Hepatocyte (in vitro differentiated cells): ENCODE results near the gene LRRC41. TPM values are rescaled to one million over a fixed set of nuclear protein-coding genes. Genes with fewer than 3 reads are reported as not detected.
A peak's percentile ranks its signal among the peaks of the same experiment; 100 is the strongest.
"Not testable (repeated sequence)": the region's sequence is repeated elsewhere in the genome, so short reads cannot be mapped to it uniquely, and the experiment has no call there.

Experiments
- DNase-seq: peaks from one replicate; pipeline ENCODE4 v3.0.0-alpha.2; 2016; ENCODE audit warnings: low spot score
- H2AFZ ChIP-seq: fragments of 200-600 bp; sonication (generic); 2 replicates; pipeline ENCODE4 v1.6.0; 2016; ENCODE audit warnings: antibody characterized with exemption, mild to moderate bottlenecking
- H3K27ac ChIP-seq: fragments of 200-600 bp; sonication (generic); 2 replicates; pipeline ENCODE4 v1.5.1; 2016; ENCODE audit warnings: mild to moderate bottlenecking
- H3K27me3 ChIP-seq: fragments of 200-600 bp; sonication (generic); 2 replicates; pipeline ENCODE4 v1.6.1; 2016
- H3K36me3 ChIP-seq: fragments of 200-600 bp; sonication (generic); replicated peaks from 2 replicates; pipeline ENCODE4 v1.5.1; 2016; ENCODE audit warnings: low read depth; ENCODE audit not compliant: insufficient read depth
- H3K4me1 ChIP-seq: fragments of 200-600 bp; sonication (generic); 2 replicates; pipeline ENCODE4 v1.5.1; 2016; ENCODE audit warnings: mild to moderate bottlenecking, moderate library complexity; ENCODE audit not compliant: insufficient read depth
- H3K4me2 ChIP-seq: fragments of 200-600 bp; sonication (generic); 2 replicates; pipeline ENCODE4 v1.6.0; 2016
- H3K4me3 ChIP-seq: fragments of 200-600 bp; sonication (generic); 2 replicates; pipeline ENCODE4 v1.5.1; 2016; ENCODE audit warnings: mild to moderate bottlenecking
- H3K79me2 ChIP-seq: fragments of 200-600 bp; sonication (generic); 2 replicates; pipeline ENCODE4 v1.6.0; 2017; ENCODE audit warnings: mild to moderate bottlenecking
- H3K9me2 ChIP-seq: fragments of 200-600 bp; sonication (generic); replicated peaks from 2 replicates; pipeline ENCODE4 v1.6.0; 2017; ENCODE audit warnings: mild to moderate bottlenecking; ENCODE audit not compliant: insufficient read depth
- H3K9me3 ChIP-seq: fragments of 200-600 bp; sonication (generic); 2 replicates; pipeline ENCODE4 v1.5.1; 2016; ENCODE audit warnings: low read depth, mild to moderate bottlenecking
- H4K20me1 ChIP-seq: fragments of 200-600 bp; sonication (generic); 2 replicates; pipeline ENCODE4 v1.6.0; 2016; ENCODE audit warnings: mild to moderate bottlenecking; ENCODE audit not compliant: insufficient read depth, poor library complexity, severe bottlenecking
- EZH2 ChIP-seq: fragments of 200-600 bp; sonication (generic); IDR thresholded peaks from 2 replicates; pipeline ENCODE4 v1.6.1; 2016; ENCODE audit warnings: antibody characterized with exemption, mild to moderate bottlenecking, borderline replicate concordance
- EZH2phosphoT487 ChIP-seq: fragments of 200-600 bp; sonication (generic); IDR thresholded peaks from one replicate; pipeline ENCODE4 v1.6.1; 2018; ENCODE audit warnings: antibody characterized with exemption, mild to moderate bottlenecking, low read depth, moderate library complexity; ENCODE audit not compliant: unreplicated experiment, severe bottlenecking
- WGBS: methylation state at CpG from one replicate; pipeline ENCODE4 v1.1.6; 2016; ENCODE audit warnings: low lambda C conversion rate; ENCODE audit errors: missing lambda C conversion rate; 5-methylcytosine and 5-hydroxymethylcytosine counted together
- polyA plus RNA-seq: library from polyadenylated mRNA; unstranded; fragments of >200 nt; fragmentation: Nextera tagmentation; extraction: Ambion mirVana; gene quantifications from 2 replicates; pipeline ENCODE4 v1.2.1, GENCODE V29; 2016
- total RNA-seq: library from RNA; depleted of rRNA; stranded (reverse); fragments of >200 nt; gene quantifications from 2 replicates; pipeline ENCODE4 v1.2.3, GENCODE V29; 2014
- TF ChIP-seq, protein P1 (sequence below): fragments of 200-600 bp; sonication (generic); IDR thresholded peaks from 2 replicates; pipeline ENCODE4 v1.5.1; 2016; ENCODE audit warnings: antibody characterized with exemption, mild to moderate bottlenecking; ENCODE audit not compliant: poor library complexity

LRRC41 gene
- total and polyA plus RNA-seq, 2 experiments from 2014 or later: 104 to 123 TPM

DNA sequence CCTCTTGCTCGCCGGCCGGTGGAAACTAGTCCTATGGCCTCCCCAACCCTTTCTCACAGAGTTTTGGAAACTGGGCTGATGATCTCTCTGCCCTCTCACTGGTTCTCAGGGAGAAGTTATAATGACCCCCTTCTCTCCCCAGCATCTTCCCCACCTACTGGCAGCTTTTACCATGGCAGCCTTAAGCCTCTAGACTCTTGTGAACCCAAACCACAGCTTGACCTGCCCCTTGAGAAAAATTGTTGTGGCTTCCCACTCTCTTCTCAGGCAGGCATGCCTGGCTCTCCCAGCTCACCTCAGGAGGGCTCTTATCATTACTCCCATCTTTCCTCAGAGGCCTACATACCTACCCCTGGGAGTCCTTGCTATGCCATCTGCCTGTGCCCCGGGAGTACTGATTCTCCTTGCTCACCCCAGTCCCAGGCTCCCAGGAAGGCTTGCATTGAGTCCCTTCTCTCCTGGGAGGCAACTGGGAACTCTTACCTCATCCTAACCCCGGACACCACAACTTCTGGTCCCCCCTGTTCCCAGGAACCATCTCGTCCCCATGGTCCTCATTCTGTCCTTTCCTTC lies 38.8 kb upstream of the LRRC41 start:
- no peak overlapping the region for H3K4me3 ChIP-seq
- H3K4me2 ChIP-seq: peak overlapping the region; percentile 86
- H3K9me3 ChIP-seq: no peaks in the 10 kb centered on the region
- 91% methylated on average over 6 of the region's 6 CpGs for WGBS
- H2AFZ ChIP-seq: no peak overlapping the region
- no peaks in the 10 kb centered on the region for H3K9me2 ChIP-seq
- H3K79me2 ChIP-seq: peaks cover 27% of the 10 kb centered on the region
- TF ChIP-seq EZH2: no peak
- TF ChIP-seq, protein P1, sequence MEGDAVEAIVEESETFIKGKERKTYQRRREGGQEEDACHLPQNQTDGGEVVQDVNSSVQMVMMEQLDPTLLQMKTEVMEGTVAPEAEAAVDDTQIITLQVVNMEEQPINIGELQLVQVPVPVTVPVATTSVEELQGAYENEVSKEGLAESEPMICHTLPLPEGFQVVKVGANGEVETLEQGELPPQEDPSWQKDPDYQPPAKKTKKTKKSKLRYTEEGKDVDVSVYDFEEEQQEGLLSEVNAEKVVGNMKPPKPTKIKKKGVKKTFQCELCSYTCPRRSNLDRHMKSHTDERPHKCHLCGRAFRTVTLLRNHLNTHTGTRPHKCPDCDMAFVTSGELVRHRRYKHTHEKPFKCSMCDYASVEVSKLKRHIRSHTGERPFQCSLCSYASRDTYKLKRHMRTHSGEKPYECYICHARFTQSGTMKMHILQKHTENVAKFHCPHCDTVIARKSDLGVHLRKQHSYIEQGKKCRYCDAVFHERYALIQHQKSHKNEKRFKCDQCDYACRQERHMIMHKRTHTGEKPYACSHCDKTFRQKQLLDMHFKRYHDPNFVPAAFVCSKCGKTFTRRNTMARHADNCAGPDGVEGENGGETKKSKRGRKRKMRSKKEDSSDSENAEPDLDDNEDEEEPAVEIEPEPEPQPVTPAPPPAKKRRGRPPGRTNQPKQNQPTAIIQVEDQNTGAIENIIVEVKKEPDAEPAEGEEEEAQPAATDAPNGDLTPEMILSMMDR: peak; percentile 8
- TF ChIP-seq EZH2phosphoT487: no peak
- no peaks in the 10 kb centered on the region for H4K20me1 ChIP-seq
- no peaks in the 10 kb centered on the region for H3K36me3 ChIP-seq
- peak; percentile 16 for DNase-seq
- H3K4me1 ChIP-seq: peaks cover 9% of the 10 kb centered on the region
- no peaks in the 10 kb centered on the region for H3K27me3 ChIP-seq
- H3K27ac ChIP-seq: no peak overlapping the region

DNA sequence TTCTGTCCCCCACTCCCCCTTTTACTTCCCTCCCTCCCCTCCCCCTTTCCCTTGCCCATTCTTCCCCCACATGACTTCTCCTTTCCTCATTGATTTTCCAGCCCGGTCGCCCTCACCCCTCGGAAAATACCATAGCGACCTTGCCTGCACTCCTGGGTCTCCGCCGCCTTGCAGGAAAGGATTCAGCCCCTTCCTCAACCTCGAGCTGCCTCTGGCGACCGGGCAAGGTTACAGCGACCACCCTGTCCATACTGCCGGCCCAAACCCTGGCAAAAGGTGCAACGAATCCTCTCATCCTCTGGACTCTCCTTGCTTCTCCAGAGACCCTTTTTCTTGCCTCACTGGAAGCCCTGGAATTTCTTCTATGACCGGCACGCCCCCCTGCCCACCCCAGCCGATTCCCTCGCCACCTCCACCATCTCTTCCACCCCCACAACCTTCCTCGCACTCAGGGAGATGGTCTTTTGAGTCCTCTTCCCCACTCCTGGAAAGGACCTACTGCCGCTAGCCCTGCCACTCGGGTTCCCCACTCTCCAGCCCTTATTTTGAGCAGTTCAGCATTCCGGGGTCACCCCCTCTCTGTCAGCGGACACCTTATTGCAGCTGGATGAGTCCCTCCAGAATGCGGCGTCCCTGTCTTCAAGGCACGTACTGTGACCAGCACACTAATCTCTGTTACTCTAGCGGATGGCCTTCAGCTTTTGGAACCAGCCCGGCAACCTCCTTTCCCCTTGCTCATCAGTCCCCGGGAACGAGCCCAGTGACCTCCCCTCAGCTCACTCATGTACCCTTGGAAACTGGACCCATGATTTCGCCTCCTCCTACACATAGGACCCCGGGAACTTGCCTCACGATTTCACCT lies 38.0 kb upstream of the LRRC41 start:
- WGBS: 56% methylated on average over 31 of the region's 31 CpGs

DNA sequence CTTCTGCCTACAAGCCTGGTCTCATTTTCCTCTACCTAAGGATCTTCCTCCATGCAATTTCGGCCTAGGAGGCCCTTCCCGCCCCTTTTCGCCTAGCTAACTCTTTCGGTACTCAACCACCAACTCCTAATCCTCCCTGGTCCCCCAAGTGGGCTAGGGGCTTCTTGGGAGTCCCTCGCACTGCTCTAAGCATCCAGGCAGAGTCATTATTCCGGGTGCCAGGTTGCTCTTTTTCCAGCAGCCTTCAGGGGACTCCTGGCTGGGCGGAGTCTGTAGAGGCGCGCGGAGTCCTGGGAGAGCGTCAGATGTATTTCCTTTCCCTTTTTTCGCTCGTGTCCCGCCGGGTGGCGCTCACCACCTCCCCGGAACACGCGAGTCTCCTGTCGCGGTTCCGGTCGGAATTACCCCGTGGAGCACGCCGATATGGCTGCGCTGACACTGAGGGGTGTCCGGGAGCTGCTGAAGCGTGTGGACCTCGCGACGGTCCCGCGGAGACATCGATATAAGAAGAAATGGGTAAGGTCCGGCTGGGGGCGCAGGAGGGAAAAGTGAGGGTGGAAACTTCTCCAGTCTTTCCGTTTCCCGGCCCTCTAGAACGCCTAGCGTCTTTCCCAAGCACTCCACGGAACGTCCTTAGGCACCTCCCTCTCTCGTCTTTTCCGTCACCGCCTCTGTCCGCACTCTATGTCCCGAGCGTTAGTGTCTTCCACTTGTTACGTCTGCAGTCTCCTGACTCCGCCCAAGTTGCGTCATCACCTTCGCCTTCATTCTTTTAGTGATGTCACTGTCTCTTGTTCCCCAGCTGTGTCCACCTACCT lies 37.2 kb upstream of the LRRC41 start, which contains the start of gene NSUN4:
NSUN4 (plus strand) TSS at position 404 of the 818 bp plus-strand sequence; CDS start at position 424, 20 bp downstream.
- H3K27me3 ChIP-seq: no peaks in the 10 kb centered on the region
- no peaks in the 10 kb centered on the region for H3K9me3 ChIP-seq
- peak; percentile 97 for DNase-seq
- peak within 1 kb of the TSS; percentile 75 for H2AFZ ChIP-seq
- H3K4me1 ChIP-seq: peaks cover 9% of the 10 kb centered on the region
- H4K20me1 ChIP-seq: no peaks in the 10 kb centered on the region
- peak within 1 kb of the TSS; percentile 99 for H3K27ac ChIP-seq
- no peaks in the 10 kb centered on the region for H3K36me3 ChIP-seq
- peak within 1 kb of the TSS; percentile 86 for H3K4me2 ChIP-seq
- no peaks in the 10 kb centered on the region for H3K9me2 ChIP-seq
- peak within 1 kb of the TSS; percentile 84 for H3K4me3 ChIP-seq
- peaks cover 26% of the 10 kb centered on the region for H3K79me2 ChIP-seq
- WGBS: 2% methylated on average over 53 of the region's 53 CpGs
- TF ChIP-seq, protein P1: peak; percentile 79
- TF ChIP-seq EZH2phosphoT487 (no peak), EZH2 (no peak)

More for the DNA sequence above, 38.0 kb upstream of the LRRC41 start:
- Histone ChIP-seq H3K27ac (peak overlapping the region; percentile 99), H3K79me2 (peaks cover 27% of the 10 kb centered on the region), H3K4me2 (peak overlapping the region; percentile 86), H4K20me1 (no peaks in the 10 kb centered on the region), H3K4me3 (peak overlapping the region; percentile 54), H3K9me2 (no peaks in the 10 kb centered on the region), H2AFZ (peak overlapping the region; percentile 61), H3K27me3 (no peaks in the 10 kb centered on the region), H3K4me1 (peaks cover 9% of the 10 kb centered on the region), H3K36me3 (no peaks in the 10 kb centered on the region), H3K9me3 (no peaks in the 10 kb centered on the region)
- TF ChIP-seq, protein P1: no peak
- no peak for TF ChIP-seq EZH2phosphoT487
- no peak for TF ChIP-seq EZH2
- DNase-seq: peak; percentile 21

DNA sequence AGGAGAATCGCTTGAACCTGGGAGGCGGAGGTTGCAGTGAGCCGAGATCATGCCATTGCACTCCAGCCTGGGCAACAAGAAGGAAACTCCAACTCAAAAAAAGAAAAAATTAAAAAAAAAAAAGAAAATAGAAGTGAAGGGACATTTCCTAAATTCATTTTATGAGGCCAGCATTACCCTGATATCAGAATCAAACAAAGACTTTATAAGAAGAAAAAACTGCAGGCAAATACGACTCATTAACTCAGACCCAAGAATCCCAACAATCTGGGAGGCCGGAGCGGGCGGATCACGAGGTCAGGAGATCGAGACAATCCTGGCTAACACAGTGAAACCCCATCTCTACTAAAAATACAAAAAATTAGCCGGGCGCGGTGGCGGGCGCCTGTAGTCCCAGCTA lies 34.0 kb upstream of the LRRC41 start:
- H2AFZ ChIP-seq, H3K9me2 ChIP-seq, H3K4me2 ChIP-seq, DNase-seq, H3K27ac ChIP-seq, H3K27me3 ChIP-seq, H4K20me1 ChIP-seq, H3K4me1 ChIP-seq, H3K9me3 ChIP-seq, H3K36me3 ChIP-seq, H3K4me3 ChIP-seq: not testable (repeated sequence)
- 97% methylated on average over 13 of the region's 14 CpGs for WGBS
- H3K79me2 ChIP-seq: peaks cover 13% of the 10 kb centered on the region
